AG04449 (cell line): ENCODE results near the gene SARM1.

Experiments used
- CTCF ChIA-PET: fragments of 350-600 bp; formaldehyde crosslinking; extraction: SDS; loops from one replicate; lab custom pipeline; 2021; ENCODE audit warnings: antibody characterized with exemption; lab: Yijun Ruan, JAX
- POLR2A ChIA-PET: fragments of 400-600, 350-600 bp; formaldehyde crosslinking; extraction: SDS; loops from one replicate; lab custom pipeline; 2020; ENCODE audit warnings: antibody characterized with exemption, inconsistent platforms; lab: Yijun Ruan, JAX
- DNase-seq: peaks from one replicate; pipeline ENCODE4 v3.0.0-alpha.2; 2010; ENCODE audit warnings: low read depth, low spot score
- H3K4me3 ChIP-seq: 2 replicates; pipeline ENCODE4 v1.5.1; 2011; ENCODE audit warnings: low read depth, mild to moderate bottlenecking, control low read depth, low read length
- TF ChIP-seq, protein P1 (sequence below): IDR thresholded peaks from one replicate; pipeline ENCODE4 v1.5.1; 2011; ENCODE audit warnings: mild to moderate bottlenecking, moderate library complexity, low read length, control low read depth, inconsistent platforms; ENCODE audit not compliant: insufficient read depth; ENCODE audit errors: missing control alignments

Gene SARM1

GRCh38 chr17:28339431-28339830 lies 32.1 kb upstream of the SARM1 start:
- ChIA-PET CTCF (interaction anchor here (1.2 kb wide), 1 partner anchor 77 kb away, joined by 4 read pairs; no protein-coding TSS in a partner anchor), POLR2A (no interaction called here)
- TF ChIP-seq, protein P1, sequence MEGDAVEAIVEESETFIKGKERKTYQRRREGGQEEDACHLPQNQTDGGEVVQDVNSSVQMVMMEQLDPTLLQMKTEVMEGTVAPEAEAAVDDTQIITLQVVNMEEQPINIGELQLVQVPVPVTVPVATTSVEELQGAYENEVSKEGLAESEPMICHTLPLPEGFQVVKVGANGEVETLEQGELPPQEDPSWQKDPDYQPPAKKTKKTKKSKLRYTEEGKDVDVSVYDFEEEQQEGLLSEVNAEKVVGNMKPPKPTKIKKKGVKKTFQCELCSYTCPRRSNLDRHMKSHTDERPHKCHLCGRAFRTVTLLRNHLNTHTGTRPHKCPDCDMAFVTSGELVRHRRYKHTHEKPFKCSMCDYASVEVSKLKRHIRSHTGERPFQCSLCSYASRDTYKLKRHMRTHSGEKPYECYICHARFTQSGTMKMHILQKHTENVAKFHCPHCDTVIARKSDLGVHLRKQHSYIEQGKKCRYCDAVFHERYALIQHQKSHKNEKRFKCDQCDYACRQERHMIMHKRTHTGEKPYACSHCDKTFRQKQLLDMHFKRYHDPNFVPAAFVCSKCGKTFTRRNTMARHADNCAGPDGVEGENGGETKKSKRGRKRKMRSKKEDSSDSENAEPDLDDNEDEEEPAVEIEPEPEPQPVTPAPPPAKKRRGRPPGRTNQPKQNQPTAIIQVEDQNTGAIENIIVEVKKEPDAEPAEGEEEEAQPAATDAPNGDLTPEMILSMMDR: no peak
- H3K4me3 ChIP-seq: no peak overlapping the region
- DNase-seq: no peak

DNA sequence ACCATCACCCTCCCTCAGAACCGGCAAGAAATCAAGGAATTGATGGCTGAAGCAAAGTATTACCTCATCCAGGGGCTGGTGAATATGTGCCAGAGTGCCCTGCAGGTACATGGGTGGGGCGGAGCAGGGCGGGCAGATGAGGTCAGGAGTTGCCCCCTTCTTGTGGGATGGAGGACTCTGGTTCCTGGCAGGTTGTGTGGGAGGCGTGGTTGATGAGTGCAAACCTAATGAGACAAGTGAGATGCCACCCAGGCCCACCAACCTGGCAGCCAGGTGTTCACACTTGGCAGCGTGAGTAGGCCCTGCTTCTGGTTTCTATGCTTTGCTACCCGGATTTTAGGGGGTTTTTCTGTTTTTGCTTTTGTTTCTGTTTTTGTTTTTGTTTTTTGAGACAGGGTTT lies 31.1 kb upstream of the SARM1 start:
- POLR2A ChIA-PET: no interaction called here
- no peak overlapping the region for H3K4me3 ChIP-seq
- CTCF ChIA-PET: no interaction called here
- TF ChIP-seq, protein P1: no peak
- no peak for DNase-seq

GRCh38 chr17:28341516-28341915 lies 30.0 kb upstream of the SARM1 start:
- POLR2A ChIA-PET: no interaction called here
- CTCF ChIA-PET: interaction anchor here (1.0 kb wide), 1 partner anchor 9 kb away, joined by 3 read pairs; no protein-coding TSS in a partner anchor

DNA sequence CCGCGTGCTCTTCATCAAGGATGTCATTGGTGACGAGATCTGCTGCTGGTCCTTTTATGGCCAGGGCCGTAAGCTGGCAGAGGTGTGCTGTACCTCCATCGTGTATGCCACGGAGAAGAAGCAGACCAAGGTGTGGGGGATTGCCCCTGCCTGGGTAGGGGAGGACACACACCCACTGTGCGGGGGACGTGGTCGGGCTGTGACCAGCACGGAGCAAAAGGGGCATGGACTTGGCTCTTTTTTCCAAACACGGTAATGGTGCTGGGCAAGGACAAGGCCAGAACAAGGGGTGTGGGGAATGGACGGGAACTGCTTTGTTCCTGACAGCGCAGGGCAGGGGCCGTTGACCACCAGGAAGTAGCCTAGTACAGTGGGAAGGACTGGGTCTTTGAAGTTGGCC lies 29.2 kb upstream of the SARM1 start:
- no peak overlapping the region for H3K4me3 ChIP-seq
- TF ChIP-seq, protein P1: no peak
- CTCF ChIA-PET: no interaction called here
- POLR2A ChIA-PET: no interaction called here
- DNase-seq: no peak

More at GRCh38 chr17:28341516-28341915, 30.0 kb upstream of the SARM1 start:
- TF ChIP-seq, protein P1: no peak
- no peak for DNase-seq
- H3K4me3 ChIP-seq: no peak overlapping the region

DNA sequence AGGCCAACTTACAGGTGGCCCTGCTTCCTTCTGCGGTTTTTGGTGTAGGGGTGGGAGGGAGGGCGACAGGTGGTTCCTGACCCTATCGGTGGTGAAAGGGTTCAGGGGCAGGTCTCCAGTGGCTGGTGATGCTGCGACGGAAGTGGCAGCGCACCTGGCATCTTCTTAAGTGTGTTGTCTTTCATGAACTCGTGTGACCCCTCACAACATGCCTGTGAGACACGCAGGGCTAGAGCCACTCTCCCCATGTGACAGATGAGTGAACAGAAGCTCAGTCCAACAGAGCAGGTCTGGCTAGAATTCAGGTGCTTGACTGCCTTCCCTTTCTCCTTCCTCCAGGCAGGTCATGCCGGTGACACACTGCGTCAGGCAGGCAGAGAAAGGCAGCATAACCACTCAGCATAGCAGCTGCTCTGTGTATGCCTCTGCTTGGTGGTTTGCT lies 28.0 kb upstream of the SARM1 start:
- CTCF ChIA-PET: no interaction called here
- no peak overlapping the region for H3K4me3 ChIP-seq
- TF ChIP-seq, protein P1: no peak
- no peak for DNase-seq
- POLR2A ChIA-PET: interaction anchor here (0.8 to 5.5 kb wide), 2 partner anchors 8 to 14 kb away, joined by 3 to 55 read pairs; partner anchors contain the start of genes IFT20, POLDIP2 and TNFAIP1

DNA sequence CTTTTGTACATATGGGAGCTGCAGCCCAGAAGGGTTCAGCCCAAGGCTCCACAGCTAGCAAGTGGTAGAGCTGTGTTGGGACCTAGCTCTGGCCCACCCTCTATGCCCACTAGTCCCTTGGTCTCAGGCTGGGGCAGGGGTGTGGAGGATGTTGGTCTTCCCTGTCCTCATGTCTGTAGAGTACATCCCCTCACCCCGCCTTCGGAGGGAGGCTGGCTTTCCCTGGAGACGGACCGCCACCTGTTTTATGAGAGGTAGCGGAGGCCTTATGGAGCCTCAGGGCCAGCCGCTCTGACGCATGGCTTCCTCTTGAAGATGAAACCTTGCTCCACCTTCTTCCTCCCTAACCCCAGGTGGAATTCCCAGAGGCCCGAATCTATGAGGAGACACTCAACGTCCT lies 27.5 kb upstream of the SARM1 start:
- POLR2A ChIA-PET: interaction anchor here (0.8 to 5.5 kb wide), 2 partner anchors 9 to 13 kb away, joined by 3 to 55 read pairs; partner anchors contain the start of genes IFT20, POLDIP2 and TNFAIP1
- CTCF ChIA-PET: interaction anchor here (1.3 to 2.8 kb wide), 2 partner anchors 8 to 27 kb away, joined by 3 to 14 read pairs; partner anchors contain the start of genes IFT20 and TNFAIP1
- DNase-seq: no peak
- TF ChIP-seq, protein P1: no peak
- H3K4me3 ChIP-seq: no peak overlapping the region
